Natural killer cell (primary cell): Measurements from ENCODE around the gene RASAL1. TPM values are rescaled to one million over a fixed set of nuclear protein-coding genes. Genes with fewer than 3 reads are reported as not detected.

Experiments
- ATAC-seq, 3 donors: fragments of 150-1000 bp in 2 of 3; fragments of 200-7000 bp in 1 of 3; cut with Tn5 transposase; 1 replicate in 1 of 3; 2 replicates in 2 of 3; pipeline ENCODE4 v1.10.0; 2021; ENCODE audit warnings: mild to moderate bottlenecking in 2 of 3, moderate library complexity in 2 of 3
- DNase-seq, 2 donors: peaks; one replicate each; pipeline versions ENCODE4 v3.0.0 to v3.0.0-alpha.2; 2013 to 2021; ENCODE audit warnings: mixed read lengths in 1 of 2
- H3K27ac ChIP-seq: one replicate; pipeline ENCODE4 v1.5.1; 2013; ENCODE audit warnings: mild to moderate bottlenecking, low read length
- H3K27me3 ChIP-seq: one replicate; pipeline ENCODE4 v1.6.1; 2013; ENCODE audit warnings: low read length; ENCODE audit not compliant: control insufficient read depth, insufficient read depth
- H3K36me3 ChIP-seq: one replicate; pipeline ENCODE4 v1.6.1; 2013; ENCODE audit warnings: low read length; ENCODE audit not compliant: control insufficient read depth, insufficient read depth
- H3K4me1 ChIP-seq: one replicate; pipeline ENCODE4 v1.6.1; 2013; ENCODE audit warnings: low read length; ENCODE audit not compliant: control insufficient read depth, insufficient read depth
- H3K4me3 ChIP-seq: one replicate; pipeline ENCODE4 v1.5.1; 2013; ENCODE audit warnings: low read length
- H3K9me3 ChIP-seq: one replicate; pipeline ENCODE4 v1.6.1; 2013; ENCODE audit warnings: low read length; ENCODE audit not compliant: control insufficient read depth, insufficient read depth
- H3K27ac Mint-ChIP-seq, 2 donors: one replicate each; pipeline ENCODE4 v1.8.0; 2022; ENCODE audit warnings: mild to moderate bottlenecking in 2 of 2, mixed read lengths in 2 of 2, moderate library complexity in 1 of 2
- H3K27me3 Mint-ChIP-seq, 2 donors: one replicate each; pipeline ENCODE4 v1.8.0; 2022; ENCODE audit warnings: low read depth in 2 of 2, mixed read lengths in 2 of 2
- H3K36me3 Mint-ChIP-seq: one replicate; pipeline ENCODE4 v1.8.0; 2022; ENCODE audit warnings: mixed read lengths
- H3K4me1 Mint-ChIP-seq, 2 donors: one replicate each; pipeline ENCODE4 v1.8.0; 2022; ENCODE audit warnings: mixed read lengths in 2 of 2
- H3K4me3 Mint-ChIP-seq: one replicate; pipeline ENCODE4 v1.8.0; 2022; ENCODE audit warnings: mild to moderate bottlenecking, moderate library complexity, mixed read lengths
- H3K9me3 Mint-ChIP-seq, 2 donors: one replicate each; pipeline ENCODE4 v1.8.0; 2022; ENCODE audit warnings: mixed read lengths in 2 of 2
- CTCF ChIP-seq: fragments of 200-600 bp; IDR thresholded peaks from one replicate; pipeline ENCODE4 v1.8.0; 2022; ENCODE audit warnings: antibody characterized with exemption
- WGBS: methylation state at CpG from one replicate; pipeline ENCODE4 v1.1.7; 2013; ENCODE audit warnings: missing lambda C conversion rate; ENCODE audit not compliant: insufficient coverage; 5-methylcytosine and 5-hydroxymethylcytosine counted together
- intact Hi-C: fragments of 100-400 bp; cut with micrococcal nuclease; formaldehyde crosslinking; loops from one replicate; pipeline ENCODE4 v1.14.2; 2022
- total RNA-seq, 4 donors: library from RNA; stranded (reverse); fragments of 120-200 nt in 1 of 4; gene quantifications; one replicate each; pipeline versions ENCODE4 v1.2.3 to v1.2.4, GENCODE V29; 2013 to 2022

RASAL1 gene
- total RNA-seq, 3 donors from 2014 or later (not counting 1 experiment from before 2014, with no cell fraction given): not detected

- ATAC-seq: no peak
- H3K4me1 Mint-ChIP-seq: no peaks in the 10 kb centered on the region
Observed at GRCh38 chr12:113159937-113160336, 24.4 kb upstream of the RASAL1 start.

GRCh38 chr12:113158439-113159203, 23.1 kb upstream of the RASAL1 start:
- no peak for DNase-seq
- intact Hi-C loops: no loop called here
- no peaks in the 10 kb centered on the region for H3K9me3 Mint-ChIP-seq

More at GRCh38 chr12:113159937-113160336, 24.4 kb upstream of the RASAL1 start:
- H3K4me1 ChIP-seq: peaks cover 8% of the 10 kb centered on the region
- Mint-ChIP-seq H3K27me3 (peaks cover 0 to 8% of the 10 kb centered on the region in 2 donors), H3K27ac (no peak overlapping the region), H3K4me3 (no peak overlapping the region), H3K36me3 (peaks cover 9% of the 10 kb centered on the region), H3K9me3 (no peaks in the 10 kb centered on the region)
- peaks cover 59% of the 10 kb centered on the region for H3K36me3 ChIP-seq
- 97% methylated on average over 7 of the region's 7 CpGs for WGBS
- TF ChIP-seq CTCF: no peak
- no peaks in the 10 kb centered on the region for H3K9me3 ChIP-seq
- no peak overlapping the region for H3K4me3 ChIP-seq
- DNase-seq: no peak
- intact Hi-C loops: no loop called here
- peaks cover 4% of the 10 kb centered on the region for H3K27me3 ChIP-seq
- no peak overlapping the region for H3K27ac ChIP-seq

GRCh38 chr12:113157218-113157859, 21.8 kb upstream of the RASAL1 start:
- no peak for TF ChIP-seq CTCF
- no peaks in the 10 kb centered on the region for H3K9me3 Mint-ChIP-seq
- DNase-seq: no peak
- intact Hi-C loops: no loop called here
- H3K27ac ChIP-seq: no peak overlapping the region
- peak overlapping the region; percentile 29 for H3K4me3 Mint-ChIP-seq
- no peak overlapping the region for H3K4me3 ChIP-seq
- peaks cover 3 to 12% of the 10 kb centered on the region in 2 donors for H3K4me1 Mint-ChIP-seq
- no peak for ATAC-seq
- peaks cover 9% of the 10 kb centered on the region for H3K27me3 ChIP-seq
- H3K27ac Mint-ChIP-seq: peak overlapping the region in 1 of 2 donors; percentile 24
- peaks cover 31% of the 10 kb centered on the region for H3K4me1 ChIP-seq
- no peaks in the 10 kb centered on the region for H3K9me3 ChIP-seq
- 96% methylated on average over 10 of the region's 12 CpGs for WGBS
- H3K36me3 ChIP-seq: peaks cover 39% of the 10 kb centered on the region
- peaks cover 9% of the 10 kb centered on the region for H3K36me3 Mint-ChIP-seq
- H3K27me3 Mint-ChIP-seq: peaks cover 11 to 14% of the 10 kb centered on the region in 2 donors

More at GRCh38 chr12:113158439-113159203, 23.1 kb upstream of the RASAL1 start:
- no peak overlapping the region for H3K27ac ChIP-seq
- 97% methylated on average over 26 of the region's 26 CpGs for WGBS
- Mint-ChIP-seq H3K27ac (no peak overlapping the region), H3K36me3 (peaks cover 9% of the 10 kb centered on the region), H3K27me3 (peaks cover 4 to 8% of the 10 kb centered on the region in 2 donors), H3K4me1 (no peaks in the 10 kb centered on the region), H3K4me3 (no peak overlapping the region)
- H3K27me3 ChIP-seq: peaks cover 7% of the 10 kb centered on the region
- peaks cover 52% of the 10 kb centered on the region for H3K36me3 ChIP-seq
- H3K9me3 ChIP-seq: no peaks in the 10 kb centered on the region
- no peak for TF ChIP-seq CTCF
- no peak overlapping the region for H3K4me3 ChIP-seq
- ATAC-seq: no peak
- peaks cover 20% of the 10 kb centered on the region for H3K4me1 ChIP-seq
